Heart right ventricle (tissue), 16 donors: ENCODE measurements around the gene SLC16A10. TPM values are rescaled to one million over a fixed set of nuclear protein-coding genes. Genes with fewer than 3 reads are reported as not detected.
"Not testable (repeated sequence)": the region's sequence is repeated elsewhere in the genome, so short reads cannot be mapped to it uniquely, and the experiment has no call there.

Experiments used
- ATAC-seq, 8 donors: fragments of 200-7000 bp; cut with Tn5 transposase; one replicate each; pipeline ENCODE4 v1.9.1; 2020; ENCODE audit warnings: mild to moderate bottlenecking in 8 of 8, moderate library complexity in 8 of 8, moderate number of reproducible peaks in 1 of 8
- DNase-seq, 2 donors: peaks; one replicate each; pipeline ENCODE4 v3.0.0-alpha.2; 2020
- H3K27ac ChIP-seq, 10 donors: fragments of 200-600 bp; sonication (generic) in 2 of 10; one replicate each; pipeline versions ENCODE4 v1.5.0 to v1.8.0; 2020 to 2022; ENCODE audit warnings: mild to moderate bottlenecking in 3 of 10
- H3K27me3 ChIP-seq, 7 donors: fragments of 200-600 bp; one replicate each; pipeline ENCODE4 v1.8.0; 2021 to 2022; ENCODE audit warnings: mild to moderate bottlenecking in 2 of 7
- H3K36me3 ChIP-seq, 9 donors: fragments of 200-600 bp; sonication (generic) in 1 of 9; one replicate each; pipeline versions ENCODE4 v1.5.0 to v1.8.0; 2020 to 2022; ENCODE audit warnings: mild to moderate bottlenecking in 2 of 9
- H3K4me1 ChIP-seq, 9 donors: fragments of 200-600 bp; sonication (generic) in 1 of 9; one replicate each; pipeline versions ENCODE4 v1.5.0 to v1.8.0; 2020 to 2022; ENCODE audit warnings: mild to moderate bottlenecking in 4 of 9
- H3K4me3 ChIP-seq, 10 donors: fragments of 200-600 bp; sonication (generic) in 2 of 10; one replicate each; pipeline versions ENCODE4 v1.5.0 to v1.8.0; 2020 to 2022; ENCODE audit warnings: mild to moderate bottlenecking in 7 of 10, moderate library complexity in 2 of 10
- H3K9me3 ChIP-seq, 11 donors: fragments of 200-600 bp in 10 of 11; sonication (generic) in 2 of 11; one replicate each; pipeline versions ENCODE4 v1.5.0 to v1.8.0; 2013 to 2022; ENCODE audit warnings: mild to moderate bottlenecking in 2 of 11, control low read depth in 1 of 11, moderate library complexity in 1 of 11
- CTCF ChIP-seq, 9 donors: fragments of 200-600 bp; sonication (generic) in 2 of 9; IDR thresholded peaks; one replicate each; pipeline versions ENCODE4 v1.5.0 to v1.8.0; 2021 to 2022; ENCODE audit warnings: antibody characterized with exemption in 9 of 9, mild to moderate bottlenecking in 5 of 9, moderate library complexity in 1 of 9
- WGBS, 2 donors: extraction: QIAGEN DNeasy Blood & Tissue Kit; methylation state at CpG; one replicate each; pipeline ENCODE4 v1.1.7; 2013; ENCODE audit warnings: inconsistent platforms in 1 of 2; 5-methylcytosine and 5-hydroxymethylcytosine counted together
- intact Hi-C, 10 donors: fragments of 100-400 bp; cut with DNase I; formaldehyde crosslinking; loops; one replicate each; pipeline versions ENCODE4 v1.11.1 to v1.14.2; 2022
- polyA plus RNA-seq, 2 donors: library from polyadenylated mRNA; stranded (reverse); fragments of 200-250 nt; gene quantifications; one replicate each; pipeline ENCODE4 v1.2.3, GENCODE V29; 2013
- total RNA-seq, 10 donors: library from RNA; stranded (reverse); fragmentation: NEBNext Ultra II Directional in 3 of 10; extraction: Animal tissue kit (Norgen Biotek cat#: 25700) in 3 of 10; gene quantifications; one replicate each; pipeline versions ENCODE4 v1.2.1 to v1.2.4, GENCODE V29; 2021 to 2023
- donor health status: Arrhythmogenic right ventricular cardiomyopathy.
- donor health status: ischemic (EF 13 %, LVEDD 7.1; RV severe dilation, severe dysfunction).
- donor health status: healthy with polysubstance abuse.
- donor health status: DM: no; HTN: yes; CAD: no.
- donor health status: DM: no; HTN: no; CAD: no.
- donor health status: ischemic (EF 25% LVEDD 6.9; RV normal size, moderate dysfunction).
- donor health status: ischemic (EF 25% LVEDD 5.7; RV mildly dilated, moderate dysfunction).
- donor health status: healthy.
- donor health status: DM: yes; HTN: yes; CAD: no.
- donor health status: Ischemic cardiomyopathy.
- donor health status: ischemic (EF 35%, LVEDD 5.7; RV mildly dilated, moderate dysfunction).
- donor health status: nonischemic (EF 11% LVEDD 7.7; RV severe dilation, severe dysfunction).
- donor health status: DM: yes; HTN: yes; CAD: no.
- donor health status: PGD.
- donor health status: ischemic (EF 29% LVEDD 5.4; RV normal size, mild dysfunction).
- donor health status: nonischemic (EF 23%, LVEDD 6.1; RV moderate dilation, normal function).

SLC16A10 gene
- total and polyA plus RNA-seq, 12 donors = 1.4 to 8.1 (median 5.7) TPM

GRCh38 chr6:111183702-111184517 is 96.6 kb downstream of the SLC16A10 start:
- no peak for TF ChIP-seq CTCF (IDR thresholded peaks at IDR 0.05)
- DNase-seq (no peak), ATAC-seq (no peak)
- Histone ChIP-seq H3K9me3 (no peaks in the 10 kb centered on the region), H3K36me3 (no peaks in the 10 kb centered on the region), H3K4me3 (no peak overlapping the region), H3K4me1 (peaks cover 0 to 6% (median 0%) of the 10 kb centered on the region in 9 donors), H3K27me3 (no peaks in the 10 kb centered on the region), H3K27ac (no peak overlapping the region)
- intact Hi-C loops = loop anchor here in 1 of 10 donors (10.0 kb wide), 1 partner anchor 99 kb away; the partner anchor contains the start of gene SLC16A10
- 63 to 68% methylated on average over 5 of the region's 5 CpGs for WGBS, 2 donors

GRCh38 chr6:111184827-111185532 is 97.7 kb downstream of the SLC16A10 start:
- Histone ChIP-seq H3K27ac (no peak overlapping the region), H3K9me3 (no peaks in the 10 kb centered on the region), H3K4me3 (no peak overlapping the region), H3K36me3 (no peaks in the 10 kb centered on the region), H3K4me1 (peaks cover 0 to 6% (median 0%) of the 10 kb centered on the region in 9 donors), H3K27me3 (no peaks in the 10 kb centered on the region)
- ATAC-seq (peak in 1 of 8 donors; percentile 27), DNase-seq (no peak)
- 64 to 65% methylated on average over 6 of the region's 6 CpGs for WGBS, 2 donors
- TF ChIP-seq CTCF (IDR thresholded peaks at IDR 0.05) = no peak
- intact Hi-C loops = loop anchor here in 1 of 10 donors (10.0 kb wide), 1 partner anchor 100 kb away; the partner anchor contains the start of gene SLC16A10

- ATAC-seq (no peak), DNase-seq (no peak)
- 88 to 96% methylated on average over 2 of the region's 2 CpGs for WGBS, 2 donors
- Histone ChIP-seq H3K9me3 (no peaks in the 10 kb centered on the region), H3K36me3 (no peaks in the 10 kb centered on the region), H3K27ac (no peak overlapping the region), H3K4me1 (peaks cover 0 to 6% (median 0%) of the 10 kb centered on the region in 9 donors), H3K4me3 (no peak overlapping the region), H3K27me3 (no peaks in the 10 kb centered on the region)
- TF ChIP-seq CTCF (IDR thresholded peaks at IDR 0.05) = no peak
- intact Hi-C loops = loop anchor here in 1 of 10 donors (10.0 kb wide), 1 partner anchor 101 kb away; the partner anchor contains the start of gene SLC16A10
Measured at GRCh38 chr6:111185954-111186353, 98.7 kb downstream of the SLC16A10 start.

GRCh38 chr6:111187874-111188273 is 100.6 kb downstream of the SLC16A10 start:
- no peak for TF ChIP-seq CTCF (IDR thresholded peaks at IDR 0.05)
- Histone ChIP-seq H3K4me1 (peaks cover 0 to 6% (median 0%) of the 10 kb centered on the region in 9 donors), H3K27me3 (no peaks in the 10 kb centered on the region), H3K36me3 (no peaks in the 10 kb centered on the region), H3K4me3 (no peak overlapping the region), H3K9me3 (no peaks in the 10 kb centered on the region), H3K27ac (no peak overlapping the region)
- 47 to 82% methylated on average over 1 of the region's 1 CpG for WGBS, 2 donors
- DNase-seq (no peak), ATAC-seq (no peak)
- intact Hi-C loops = loop anchor here in 1 of 10 donors (10.0 kb wide), 1 partner anchor 103 kb away; the partner anchor contains the start of gene SLC16A10

- intact Hi-C loops = loop anchor here in 1 of 10 donors (10.0 kb wide), 1 partner anchor 105 kb away; the partner anchor contains the start of gene SLC16A10
- not testable (repeated sequence) for H3K4me1 ChIP-seq, ATAC-seq, H3K27ac ChIP-seq, DNase-seq, H3K27me3 ChIP-seq, H3K36me3 ChIP-seq, H3K4me3 ChIP-seq, H3K9me3 ChIP-seq
- 87% methylated on average over 2 of the region's 2 CpGs for WGBS, 2 donors
Measured at GRCh38 chr6:111189666-111190210, 102.4 kb downstream of the SLC16A10 start.
